ENCODE results near the gene KMT5C. TPM values are rescaled to one million over a fixed set of nuclear protein-coding genes. Genes with fewer than 3 reads are reported as not detected.

The KMT5C gene
- total and polyA plus RNA-seq, 8 donors, result 12.9 to 27.6 (median 21.8) TPM

DNA sequence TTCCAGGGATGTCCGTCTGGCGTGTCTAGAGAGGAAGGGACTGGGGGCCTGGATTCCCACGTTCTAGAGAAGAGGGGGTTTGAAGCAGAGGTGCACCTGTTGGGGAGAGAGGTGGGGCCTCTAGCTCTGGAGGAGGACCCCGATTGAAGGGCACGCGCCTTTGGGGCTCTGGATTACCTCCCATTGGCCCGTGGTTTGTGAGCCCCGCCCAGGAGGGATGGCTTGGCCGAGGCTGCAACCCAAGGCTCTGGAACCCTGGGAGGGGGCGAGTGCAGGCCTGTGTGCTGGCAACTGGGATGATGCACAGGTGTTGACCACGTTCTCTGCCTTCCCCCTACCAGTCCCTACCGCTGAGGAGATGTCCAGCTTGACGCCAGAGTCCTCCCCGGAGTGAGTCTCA is 34.7 kb upstream of the KMT5C start:
- H3K27me3 ChIP-seq, result no peaks in the 10 kb centered on the region
- H3K27ac ChIP-seq, result no peak overlapping the region
- peaks cover 0 to 10% of the 10 kb centered on the region in 2 donors for H3K4me1 ChIP-seq
- DNase-seq (no peak), ATAC-seq (no peak)
- no peaks in the 10 kb centered on the region for H3K36me3 ChIP-seq
- TF ChIP-seq, protein P1, sequence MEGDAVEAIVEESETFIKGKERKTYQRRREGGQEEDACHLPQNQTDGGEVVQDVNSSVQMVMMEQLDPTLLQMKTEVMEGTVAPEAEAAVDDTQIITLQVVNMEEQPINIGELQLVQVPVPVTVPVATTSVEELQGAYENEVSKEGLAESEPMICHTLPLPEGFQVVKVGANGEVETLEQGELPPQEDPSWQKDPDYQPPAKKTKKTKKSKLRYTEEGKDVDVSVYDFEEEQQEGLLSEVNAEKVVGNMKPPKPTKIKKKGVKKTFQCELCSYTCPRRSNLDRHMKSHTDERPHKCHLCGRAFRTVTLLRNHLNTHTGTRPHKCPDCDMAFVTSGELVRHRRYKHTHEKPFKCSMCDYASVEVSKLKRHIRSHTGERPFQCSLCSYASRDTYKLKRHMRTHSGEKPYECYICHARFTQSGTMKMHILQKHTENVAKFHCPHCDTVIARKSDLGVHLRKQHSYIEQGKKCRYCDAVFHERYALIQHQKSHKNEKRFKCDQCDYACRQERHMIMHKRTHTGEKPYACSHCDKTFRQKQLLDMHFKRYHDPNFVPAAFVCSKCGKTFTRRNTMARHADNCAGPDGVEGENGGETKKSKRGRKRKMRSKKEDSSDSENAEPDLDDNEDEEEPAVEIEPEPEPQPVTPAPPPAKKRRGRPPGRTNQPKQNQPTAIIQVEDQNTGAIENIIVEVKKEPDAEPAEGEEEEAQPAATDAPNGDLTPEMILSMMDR (IDR thresholded peaks at IDR 0.05), result no peak
- no peaks in the 10 kb centered on the region for H3K9me3 ChIP-seq
- no peak overlapping the region for H3K4me3 ChIP-seq
- intact Hi-C loops (cut with DNase I), result loop anchor here in 1 of 2 donors (10.0 kb wide), 1 partner anchor 80 kb away; the partner anchor contains the start of genes RPL28 and TMEM238

DNA sequence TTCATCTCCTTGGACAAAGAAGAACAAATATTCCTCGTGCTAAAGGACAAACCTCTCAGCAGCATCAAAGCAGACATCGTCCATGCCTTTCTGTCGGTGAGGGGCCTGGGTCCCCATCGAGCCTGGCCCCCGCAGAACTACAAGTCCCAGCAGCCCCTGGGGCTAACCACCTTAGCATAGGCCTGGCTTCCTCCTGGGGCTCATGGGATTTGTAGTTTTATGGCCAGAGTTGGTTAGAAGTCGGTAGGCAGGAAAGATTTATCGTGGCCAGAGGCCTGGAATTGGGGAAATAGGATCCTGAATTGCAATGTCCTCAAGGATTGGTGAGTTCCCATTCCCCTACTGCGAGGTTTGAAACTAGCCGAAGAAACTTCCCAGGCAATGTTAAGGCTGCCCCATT is 34.2 kb upstream of the KMT5C start:
- Histone ChIP-seq H3K4me1 (peaks cover 0 to 10% of the 10 kb centered on the region in 2 donors), H3K4me3 (no peak overlapping the region), H3K9me3 (no peaks in the 10 kb centered on the region), H3K27me3 (no peaks in the 10 kb centered on the region), H3K36me3 (no peaks in the 10 kb centered on the region), H3K27ac (no peak overlapping the region)
- TF ChIP-seq, protein P1 (IDR thresholded peaks at IDR 0.05), result no peak
- DNase-seq (no peak), ATAC-seq (peak; percentile 62)
- intact Hi-C loops (cut with DNase I), result loop anchor here in 1 of 2 donors (10.0 kb wide), 1 partner anchor 79 kb away; the partner anchor contains the start of genes RPL28 and TMEM238

DNA sequence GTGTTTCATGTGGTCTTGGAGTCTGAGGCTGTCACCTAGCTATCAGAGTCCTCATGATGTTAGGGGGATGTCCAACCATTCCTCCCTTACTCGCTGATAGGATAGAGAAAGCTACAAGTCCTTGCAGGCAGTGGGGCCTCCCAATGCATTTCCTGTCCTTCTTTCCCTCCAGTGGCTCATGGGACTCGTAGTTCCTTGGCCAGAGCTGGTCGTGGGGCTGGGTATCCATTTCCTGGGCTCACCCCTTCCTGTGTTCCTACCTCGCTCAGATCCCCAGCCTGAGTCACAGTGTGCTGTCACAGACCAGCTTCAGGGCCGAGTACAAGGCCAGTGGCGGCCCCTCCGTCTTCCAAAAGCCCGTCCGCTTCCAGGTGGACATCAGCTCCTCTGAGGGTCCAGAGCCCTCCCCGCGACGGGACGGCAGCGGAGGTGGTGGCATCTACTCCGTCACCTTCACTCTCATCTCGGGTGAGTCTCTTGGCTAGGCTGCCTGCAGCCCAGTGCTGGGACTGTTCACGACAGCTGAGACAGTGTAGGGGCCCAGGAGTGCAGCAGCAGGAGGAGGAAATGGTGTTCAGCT is 33.6 kb upstream of the KMT5C start:
- H3K4me3 ChIP-seq, result no peak overlapping the region
- DNase-seq, result no peak
- no peak for ATAC-seq
- no peaks in the 10 kb centered on the region for H3K36me3 ChIP-seq
- peaks cover 0 to 10% of the 10 kb centered on the region in 2 donors for H3K4me1 ChIP-seq
- intact Hi-C loops (cut with DNase I), result loop anchor here in 1 of 2 donors (10.0 kb wide), 1 partner anchor 79 kb away; the partner anchor contains the start of genes RPL28 and TMEM238
- H3K27ac ChIP-seq, result no peak overlapping the region
- H3K9me3 ChIP-seq, result no peaks in the 10 kb centered on the region
- H3K27me3 ChIP-seq, result no peaks in the 10 kb centered on the region
- TF ChIP-seq, protein P1 (IDR thresholded peaks at IDR 0.05), result no peak

DNA sequence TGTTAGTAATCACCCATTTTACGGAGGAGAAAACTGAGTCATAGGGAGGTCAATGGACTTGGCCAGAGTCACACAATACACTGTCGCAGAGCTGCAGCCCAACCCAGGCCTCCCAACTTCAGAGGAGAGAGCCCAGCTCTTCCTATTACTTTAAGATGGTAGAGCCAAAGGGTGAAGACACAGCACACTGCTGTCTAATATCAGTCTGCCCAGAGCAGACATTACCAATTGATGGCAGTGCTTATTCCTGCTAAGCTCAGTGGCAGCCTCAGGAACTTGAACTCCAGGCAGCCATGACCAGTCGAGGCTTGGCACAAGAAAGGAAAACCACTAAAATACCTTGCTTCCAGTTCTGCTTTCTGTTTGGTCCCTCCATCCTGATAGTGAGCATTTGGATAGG is 33.0 kb upstream of the KMT5C start:
- ATAC-seq (no peak), DNase-seq (no peak)
- Histone ChIP-seq H3K27me3 (no peaks in the 10 kb centered on the region), H3K36me3 (no peaks in the 10 kb centered on the region), H3K4me3 (no peak overlapping the region), H3K4me1 (peaks cover 0 to 5% of the 10 kb centered on the region in 2 donors), H3K27ac (no peak overlapping the region), H3K9me3 (no peaks in the 10 kb centered on the region)
- TF ChIP-seq, protein P1 (IDR thresholded peaks at IDR 0.05), result no peak
- intact Hi-C loops (cut with DNase I), result loop anchor here in 1 of 2 donors (10.0 kb wide), 1 partner anchor 78 kb away; the partner anchor contains the start of genes RPL28 and TMEM238

DNA sequence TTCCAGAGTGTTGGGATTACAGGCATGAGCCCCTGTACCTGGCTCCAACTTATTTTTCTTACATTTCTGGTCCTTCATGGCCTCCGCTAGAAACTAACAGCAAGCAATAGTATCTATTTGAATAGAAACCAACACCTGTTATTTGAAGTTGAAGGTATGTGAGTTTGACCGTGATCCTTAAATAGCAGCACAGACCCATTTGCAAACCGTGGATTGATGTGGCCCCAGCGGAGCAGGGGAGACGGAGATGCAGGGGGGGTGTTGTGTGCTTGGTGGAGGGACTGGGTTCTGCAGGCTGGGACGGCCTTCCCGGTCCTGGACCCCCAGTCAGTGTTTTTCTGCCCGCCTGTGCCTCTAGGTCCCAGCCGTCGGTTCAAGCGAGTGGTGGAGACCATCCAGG is 31.4 kb upstream of the KMT5C start:
- no peak overlapping the region for H3K27ac ChIP-seq
- intact Hi-C loops (cut with DNase I), result loop anchor here in 1 of 2 donors (10.0 kb wide), 1 partner anchor 77 kb away; the partner anchor contains the start of genes RPL28 and TMEM238
- peaks cover 0 to 9% of the 10 kb centered on the region in 2 donors for H3K36me3 ChIP-seq
- no peaks in the 10 kb centered on the region for H3K4me1 ChIP-seq
- no peaks in the 10 kb centered on the region for H3K9me3 ChIP-seq
- H3K27me3 ChIP-seq, result no peaks in the 10 kb centered on the region
- DNase-seq (no peak), ATAC-seq (no peak)
- H3K4me3 ChIP-seq, result no peak overlapping the region
- TF ChIP-seq, protein P1 (IDR thresholded peaks at IDR 0.05), result no peak
